K562 (cell line): Measurements from ENCODE around the gene POLRMT. TPM values are rescaled to one million over a fixed set of nuclear protein-coding genes. Genes with fewer than 3 reads are reported as not detected.

ENCODE experiments used
- ATAC-seq: fragments of 200-7000 bp; cut with Tn5 transposase; 3 replicates; pipeline ENCODE4 v1.9.1; 2020; ENCODE audit warnings: moderate library complexity
- BruUV-seq: library from RNA; stranded (reverse); fragments of 400-500 nt; replicated peaks from 2 replicates; lab custom pipeline; 2021; lab: Mats Ljungman, UMichigan
- CTCF ChIA-PET: fragments of 300-600 bp; formaldehyde crosslinking; extraction: SDS; loops from one replicate; lab custom pipeline; 2021; ENCODE audit warnings: low intra/inter-chr PET ratio; lab: Yijun Ruan, JAX
- POLR2A ChIA-PET: fragments of 300-600, 350-650 bp; sonication (Branson Sonifier 250); formaldehyde crosslinking; extraction: SDS; loops from one replicate; lab custom pipeline; 2021; ENCODE audit warnings: antibody characterized with exemption, inconsistent platforms; lab: Yijun Ruan, JAX
- DNase-seq, 4 experiments: peaks; one replicate each; pipeline versions ENCODE4 v3.0.0 to v3.0.0-alpha.2; 2011 to 2018; ENCODE audit warnings: low spot score in 3 of 4, mixed read lengths in 3 of 4; ENCODE audit errors: extremely low read depth in 1 of 4
- FAIRE-seq: peaks from 2 replicates; lab custom pipeline; 2011; peaks lifted over from hg19 to GRCh38; lab: Jason Lieb, UNC
- H2AFZ ChIP-seq: 2 replicates; pipeline ENCODE4 v1.6.0; 2011; ENCODE audit warnings: low read depth, low read length, control low read depth, inconsistent platforms
- H3K27ac ChIP-seq: fragments of 200-600 bp; 3 replicates; pipeline ENCODE4 v1.8.0; 2011; ENCODE audit warnings: low read depth, mild to moderate bottlenecking, control low read depth, inconsistent platforms, low read length, moderate library complexity, mixed read lengths; ENCODE audit errors: extremely low read depth
- H3K27me3 ChIP-seq, 2 experiments: fragments of 300-600 bp in 1 of 2; 2 replicates in 1 of 2; 3 replicates in 1 of 2; pipeline versions ENCODE4 v1.6.0 to v1.8.0; 2011; ENCODE audit warnings: inconsistent platforms in 2 of 2, low read length in 2 of 2, mild to moderate bottlenecking in 1 of 2, mixed read lengths in 1 of 2, moderate library complexity in 1 of 2; ENCODE audit not compliant: control insufficient read depth in 2 of 2, insufficient read depth in 2 of 2
- H3K36me3 ChIP-seq: fragments of 300-600 bp; 3 replicates; pipeline ENCODE4 v1.8.0; 2011; ENCODE audit warnings: mild to moderate bottlenecking, low read length, inconsistent platforms; ENCODE audit not compliant: control insufficient read depth, insufficient read depth
- H3K4me1 ChIP-seq, 2 experiments: fragments of 200-600 bp in 1 of 2; replicated peaks in 1 of 2; 2 replicates in 1 of 2; 3 replicates in 1 of 2; pipeline versions ENCODE4 v1.5.1 to v1.8.0; 2011; ENCODE audit warnings: inconsistent platforms in 2 of 2, low read length in 2 of 2, mild to moderate bottlenecking in 1 of 2, mixed read lengths in 1 of 2, moderate library complexity in 1 of 2; ENCODE audit not compliant: control insufficient read depth in 2 of 2, insufficient read depth in 2 of 2
- H3K4me2 ChIP-seq: 2 replicates; pipeline ENCODE4 v1.6.1; 2011; ENCODE audit warnings: low read length, control low read depth, inconsistent platforms, mixed read lengths; ENCODE audit not compliant: insufficient read depth
- H3K4me3 ChIP-seq: fragments of 200-600 bp; sonication (generic), shearing (Covaris generic); 2 replicates; pipeline ENCODE4 v1.5.1; 2016; ENCODE audit warnings: control low read depth, inconsistent platforms
- H3K79me2 ChIP-seq: fragments of 200-600 bp; 3 replicates; pipeline ENCODE4 v1.8.0; 2011; ENCODE audit warnings: low read length, inconsistent platforms; ENCODE audit not compliant: control insufficient read depth, insufficient read depth
- H3K9ac ChIP-seq, 2 experiments: 2 replicates each; pipeline versions ENCODE4 v1.6.0 to v1.6.1; 2011; ENCODE audit warnings: low read depth in 2 of 2, low read length in 2 of 2, control low read depth in 1 of 2, inconsistent platforms in 1 of 2, mild to moderate bottlenecking in 1 of 2, mixed read lengths in 1 of 2; ENCODE audit not compliant: insufficient read depth in 1 of 2
- H3K9me1 ChIP-seq: one replicate; pipeline ENCODE4 v1.6.0; 2011; ENCODE audit warnings: inconsistent platforms, mild to moderate bottlenecking, low read length, moderate library complexity; ENCODE audit not compliant: control insufficient read depth, insufficient read depth
- H3K9me3 ChIP-seq: replicated peaks from 2 replicates; pipeline ENCODE4 v1.5.1; 2011; ENCODE audit warnings: low read depth, low read length, inconsistent platforms; ENCODE audit not compliant: control insufficient read depth, insufficient read depth
- H4K20me1 ChIP-seq: replicated peaks from 2 replicates; pipeline ENCODE4 v1.6.1; 2011; ENCODE audit warnings: low read length, inconsistent platforms, mixed read lengths; ENCODE audit not compliant: control insufficient read depth, insufficient read depth
- BMI1 ChIP-seq: fragments of 150-350 bp; IDR thresholded peaks from 2 replicates; pipeline ENCODE4 v1.6.1; 2014; ENCODE audit warnings: low read length
- CBFA2T2 ChIP-seq: fragments of 450-650 bp; conservative IDR thresholded peaks from 2 replicates; pipeline ENCODE4 v1.6.1; 2017; ENCODE audit warnings: mild to moderate bottlenecking
- EHMT2 ChIP-seq: fragments of 450-650 bp; IDR thresholded peaks from 2 replicates; pipeline ENCODE4 v1.6.1; 2018; ENCODE audit warnings: antibody characterized with exemption
- HMG20B ChIP-seq: fragments of 250-450 bp; sonication (Bioruptor Pico); IDR thresholded peaks from 2 replicates; pipeline ENCODE4 v1.5.0; 2021; ENCODE audit warnings: mild to moderate bottlenecking
- ZKSCAN8 ChIP-seq: fragments of 200-800 bp; sonication (Bioruptor generic); IDR thresholded peaks from 2 replicates; pipeline ENCODE4 v1.6.1; 2016; ENCODE audit warnings: missing genetic modification characterization, missing compliant biosample characterization
- WGBS: fragments of 100-300 bp; shearing (Covaris generic); methylation state at CpG from one replicate; pipeline ENCODE4 v1.1.6; 2016; ENCODE audit warnings: low coverage, mixed read lengths; ENCODE audit not compliant: insufficient coverage; ENCODE audit errors: missing lambda C conversion rate; 5-methylcytosine and 5-hydroxymethylcytosine counted together
- in situ Hi-C: fragments of 300-500 bp; cut with MboI; formaldehyde crosslinking; loops from 4 replicates; pipeline ENCODE4 v1.15.0; 2018; ENCODE audit warnings: inconsistent platforms, mixed read lengths
- intact Hi-C: fragments of 100-400 bp; cut with micrococcal nuclease; formaldehyde crosslinking; loops from 2 replicates; pipeline ENCODE4 v1.14.2; 2022
- polyA plus RNA-seq, 8 experiments: library from polyadenylated mRNA; depleted of rRNA in 4 of 8; stranded (reverse) in 5 of 8; unstranded in 3 of 8; fragments of >200 nt; fragmentation: Nextera tagmentation in 2 of 8; fragmentation: Illumina TruSeq in 1 of 8; extraction: Ambion mirVana in 2 of 8; extraction: Trizol in 1 of 8; gene quantifications; 2 replicates each; pipeline versions ENCODE4 v1.2.1 to v1.2.3, GENCODE V29; 2011 to 2014; ENCODE audit warnings: inconsistent platforms in 1 of 8, missing spikeins in 1 of 8
- total RNA-seq, 7 experiments: library from RNA; depleted of rRNA in 6 of 7; stranded (reverse); fragments of >200 nt in 6 of 7; fragmentation: Illumina TruSeq in 2 of 7; extraction: Trizol in 2 of 7; gene quantifications; 2 replicates each; pipeline versions ENCODE4 v1.2.1 to v1.2.3, GENCODE V29; 2011 to 2021; ENCODE audit warnings: low replicate concordance in 1 of 7
- TF ChIP-seq, protein P1 (sequence below): fragments of 250-450 bp; sonication (Bioruptor Pico); IDR thresholded peaks from 2 replicates; pipeline ENCODE4 v1.5.0; 2021; ENCODE audit warnings: mild to moderate bottlenecking, borderline replicate concordance

POLRMT gene
- total and polyA plus RNA-seq, 9 of the 15 experiments (the other 6 are each of a cell fraction or from before 2014, with no cell fraction given): 30.3 to 144 (median 68.0) TPM

DNA sequence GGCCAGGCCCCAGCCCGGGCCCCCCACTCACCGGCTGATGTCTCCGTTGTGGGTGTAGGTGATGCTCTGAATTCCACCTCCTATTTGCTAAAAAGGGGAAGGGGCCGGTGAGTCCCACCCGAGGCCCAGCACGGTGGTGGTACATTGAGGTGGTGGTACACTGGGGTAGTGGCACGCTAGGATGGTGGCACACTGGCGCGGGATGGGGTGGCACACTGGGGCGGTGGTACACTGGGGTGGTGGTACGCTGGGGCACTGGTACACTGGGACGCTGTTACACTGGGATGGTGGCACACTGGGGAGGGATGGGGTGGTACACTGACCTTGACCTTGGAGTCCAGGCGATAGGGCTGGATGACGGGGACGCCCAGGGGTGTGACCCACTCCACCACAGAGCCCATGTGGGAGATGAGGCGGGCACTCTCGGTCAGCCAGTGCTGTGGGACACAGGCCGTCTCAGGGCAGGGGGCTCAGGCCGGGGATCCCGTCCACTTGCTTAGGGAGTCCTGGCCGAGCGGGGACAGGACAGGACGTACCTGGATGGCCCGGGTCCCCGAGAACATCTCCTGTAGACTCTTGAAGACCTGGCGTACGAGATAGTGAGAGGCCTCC lies 14.6 kb downstream of the POLRMT start:
- no peaks in the 10 kb centered on the region for H3K9me1 ChIP-seq
- BruUV-seq: no TSS peak
- DNase-seq: no peak
- no peaks in the 10 kb centered on the region; the same call in 1 of the 2 replicates for H3K9me3 ChIP-seq
- CTCF ChIA-PET: no interaction called here
- no peak for TF ChIP-seq BMI1
- TF ChIP-seq CBFA2T2: no peak
- TF ChIP-seq, protein P1, sequence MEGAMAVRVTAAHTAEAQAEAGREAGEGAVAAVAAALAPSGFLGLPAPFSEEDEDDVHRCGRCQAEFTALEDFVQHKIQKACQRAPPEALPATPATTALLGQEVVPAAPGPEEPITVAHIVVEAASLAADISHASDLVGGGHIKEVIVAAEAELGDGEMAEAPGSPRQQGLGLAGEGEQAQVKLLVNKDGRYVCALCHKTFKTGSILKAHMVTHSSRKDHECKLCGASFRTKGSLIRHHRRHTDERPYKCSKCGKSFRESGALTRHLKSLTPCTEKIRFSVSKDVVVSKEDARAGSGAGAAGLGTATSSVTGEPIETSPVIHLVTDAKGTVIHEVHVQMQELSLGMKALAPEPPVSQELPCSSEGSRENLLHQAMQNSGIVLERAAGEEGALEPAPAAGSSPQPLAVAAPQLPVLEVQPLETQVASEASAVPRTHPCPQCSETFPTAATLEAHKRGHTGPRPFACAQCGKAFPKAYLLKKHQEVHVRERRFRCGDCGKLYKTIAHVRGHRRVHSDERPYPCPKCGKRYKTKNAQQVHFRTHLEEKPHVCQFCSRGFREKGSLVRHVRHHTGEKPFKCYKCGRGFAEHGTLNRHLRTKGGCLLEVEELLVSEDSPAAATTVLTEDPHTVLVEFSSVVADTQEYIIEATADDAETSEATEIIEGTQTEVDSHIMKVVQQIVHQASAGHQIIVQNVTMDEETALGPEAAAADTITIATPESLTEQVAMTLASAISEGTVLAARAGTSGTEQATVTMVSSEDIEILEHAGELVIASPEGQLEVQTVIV: no peak
- TF ChIP-seq ZKSCAN8 (CRISPR knock-in tag): no peak
- TF ChIP-seq EHMT2: no peak
- no peak for TF ChIP-seq HMG20B
- TF ChIP-seq, all 486 proteins: peak for 0
- FAIRE-seq (no peak), ATAC-seq (no peak)
- no peaks in the 10 kb centered on the region for H3K79me2 ChIP-seq
- no peak overlapping the region for H2AFZ ChIP-seq
- no peak overlapping the region for H3K4me2 ChIP-seq
- no peaks in the 10 kb centered on the region for H4K20me1 ChIP-seq
- in situ Hi-C loops (no loop called here), intact Hi-C loops (no loop called here)
- no peak overlapping the region for H3K27ac ChIP-seq
- H3K4me1 ChIP-seq: peaks cover 0 to 16% of the 10 kb centered on the region in 2 experiments; a peak in 2 of 5 replicates
- POLR2A ChIA-PET: no interaction called here
- no peaks in the 10 kb centered on the region for H3K27me3 ChIP-seq
- WGBS: 100% methylated on average over 15 of the region's 27 CpGs
- H3K4me3 ChIP-seq: no peak overlapping the region
- H3K36me3 ChIP-seq: peaks cover 78% of the 10 kb centered on the region; the same call in 2 of the 3 replicates
- H3K9ac ChIP-seq: no peak overlapping the region
